Endothelial cell of umbilical vein (primary cell): ENCODE measurements around the gene MAML2. TPM values are rescaled to one million over a fixed set of nuclear protein-coding genes. Genes with fewer than 3 reads are reported as not detected.

Source experiments
- BruUV-seq: library from RNA; stranded (reverse); fragments of 400-500 nt; replicated peaks from 2 replicates; lab custom pipeline; 2021; lab: Mats Ljungman, UMichigan
- CTCF ChIA-PET: fragments of 300-600, 350-600 bp; sonication (Branson Sonifier 250); formaldehyde crosslinking; loops from one replicate; lab custom pipeline; 2021; ENCODE audit warnings: antibody characterized with exemption, inconsistent platforms; lab: Charles Lee
- POLR2A ChIA-PET: fragments of 300-600, 350-600 bp; sonication (Branson Sonifier 250); formaldehyde crosslinking; loops from one replicate; lab custom pipeline; 2021; ENCODE audit warnings: antibody characterized with exemption, inconsistent platforms; lab: Charles Lee
- DNase-seq: peaks from one replicate; pipeline ENCODE4 v3.0.0-alpha.2; 2011; ENCODE audit warnings: low read depth, low spot score
- FAIRE-seq: peaks from 2 replicates; lab custom pipeline; 2011; peaks lifted over from hg19 to GRCh38; lab: Jason Lieb, UNC
- H2AFZ ChIP-seq: 2 replicates; pipeline ENCODE4 v1.6.0; 2012; ENCODE audit warnings: low read depth, low read length, control low read depth, inconsistent platforms
- H3K27ac ChIP-seq: 2 replicates; pipeline ENCODE4 v1.5.1; 2011; ENCODE audit warnings: low read depth, mild to moderate bottlenecking, control low read depth, low read length, moderate library complexity; ENCODE audit not compliant: insufficient read depth
- H3K27me3 ChIP-seq, 2 experiments: 2 replicates each; pipeline versions ENCODE4 v1.6.0 to v1.6.1; 2011; ENCODE audit warnings: low read length in 2 of 2, mixed read lengths in 1 of 2; ENCODE audit not compliant: control insufficient read depth in 2 of 2, insufficient read depth in 2 of 2
- H3K36me3 ChIP-seq, 2 experiments: 2 replicates in 1 of 2; 3 replicates in 1 of 2; pipeline ENCODE4 v1.5.1; 2011; ENCODE audit warnings: low read length in 2 of 2, mild to moderate bottlenecking in 1 of 2, moderate library complexity in 1 of 2; ENCODE audit not compliant: control insufficient read depth in 2 of 2, insufficient read depth in 2 of 2; ENCODE audit errors: extremely low read depth in 1 of 2
- H3K4me1 ChIP-seq: 3 replicates; pipeline ENCODE4 v1.5.1; 2011; ENCODE audit warnings: mild to moderate bottlenecking, low read length; ENCODE audit not compliant: control insufficient read depth, insufficient read depth; ENCODE audit errors: extremely low read depth
- H3K4me2 ChIP-seq: 2 replicates; pipeline ENCODE4 v1.6.1; 2011; ENCODE audit warnings: low read length, control low read depth, mixed read lengths; ENCODE audit not compliant: insufficient read depth
- H3K4me3 ChIP-seq, 3 experiments: fragments of 200-600 bp in 1 of 3; sonication (generic), shearing (Covaris generic) in 1 of 3; replicated peaks in 1 of 3; 2 replicates each; pipeline ENCODE4 v1.5.1; 2011 to 2016; ENCODE audit warnings: control low read depth in 3 of 3, low read length in 3 of 3, mild to moderate bottlenecking in 2 of 3, inconsistent platforms in 1 of 3, low read depth in 1 of 3, moderate library complexity in 1 of 3; ENCODE audit not compliant: insufficient read depth in 1 of 3
- H3K79me2 ChIP-seq: 2 replicates; pipeline ENCODE4 v1.6.0; 2012; ENCODE audit warnings: low read length, inconsistent platforms; ENCODE audit not compliant: control insufficient read depth, insufficient read depth
- H3K9ac ChIP-seq: replicated peaks from 2 replicates; pipeline ENCODE3; 2011; ENCODE audit warnings: low read length, control low read depth; ENCODE audit not compliant: insufficient read depth; ENCODE audit errors: extremely low read depth
- H3K9me1 ChIP-seq: replicated peaks from 3 replicates; pipeline ENCODE4 v1.6.0; 2011; ENCODE audit warnings: mild to moderate bottlenecking, low read length; ENCODE audit not compliant: control insufficient read depth, insufficient read depth; ENCODE audit errors: extremely low read depth
- H3K9me3 ChIP-seq: replicated peaks from 2 replicates; pipeline ENCODE4 v1.5.1; 2012; ENCODE audit warnings: low read length, inconsistent platforms; ENCODE audit not compliant: control insufficient read depth, insufficient read depth
- H4K20me1 ChIP-seq: replicated peaks from 2 replicates; pipeline ENCODE3; 2011; ENCODE audit warnings: mild to moderate bottlenecking, low read length; ENCODE audit not compliant: control insufficient read depth, insufficient read depth; ENCODE audit errors: extremely low read depth
- CTCF ChIP-seq, 2 donors: IDR thresholded peaks; 1 replicate in 1 of 2; 2 replicates in 1 of 2; pipeline ENCODE4 v1.5.1; 2011; ENCODE audit warnings: low read length in 2 of 2, mild to moderate bottlenecking in 2 of 2, moderate library complexity in 2 of 2, control low read depth in 1 of 2, inconsistent platforms in 1 of 2, low read depth in 1 of 2; ENCODE audit not compliant: insufficient read depth in 1 of 2; ENCODE audit errors: extremely low read depth in 1 of 2
- EZH2 ChIP-seq: IDR thresholded peaks from 2 replicates; pipeline ENCODE4 v1.6.1; 2012; ENCODE audit warnings: borderline replicate concordance, low read depth, mild to moderate bottlenecking, moderate library complexity, low read length, inconsistent platforms; ENCODE audit not compliant: severe bottlenecking
- FOS ChIP-seq: IDR thresholded peaks from 2 replicates; pipeline ENCODE4 v1.6.1; 2011; ENCODE audit warnings: mild to moderate bottlenecking, low read length, moderate library complexity, borderline replicate concordance; ENCODE audit not compliant: insufficient read depth
- GATA2 ChIP-seq: IDR thresholded peaks from 2 replicates; pipeline ENCODE4 v1.7.0; 2011; ENCODE audit warnings: low read depth, mild to moderate bottlenecking, moderate library complexity, mixed read lengths, low read length; ENCODE audit not compliant: insufficient read length, insufficient read depth
- JUN ChIP-seq: IDR thresholded peaks from 2 replicates; pipeline ENCODE4 v1.6.1; 2011; ENCODE audit warnings: borderline replicate concordance, low read depth; ENCODE audit not compliant: insufficient read length, insufficient read depth
- MAX ChIP-seq: IDR thresholded peaks from 2 replicates; pipeline ENCODE4 v1.6.1; 2011; ENCODE audit not compliant: insufficient read depth, insufficient read length
- MYC ChIP-seq: IDR thresholded peaks from one replicate; pipeline ENCODE4 v1.6.1; 2011; ENCODE audit warnings: mild to moderate bottlenecking, low read depth, low read length
- POLR2A ChIP-seq: IDR thresholded peaks from 2 replicates; pipeline ENCODE4 v1.6.1; 2012; ENCODE audit warnings: low read depth, mild to moderate bottlenecking, control low read depth, low read length
- POLR2AphosphoS5 ChIP-seq: IDR thresholded peaks from 2 replicates; pipeline ENCODE4 v1.6.1; 2012; ENCODE audit warnings: low read depth, mild to moderate bottlenecking, control low read depth, low read length, moderate library complexity; ENCODE audit not compliant: insufficient read depth
- dilution Hi-C: fragments of 300-500 bp; cut with MboI; formaldehyde crosslinking; loops from one replicate; pipeline ENCODE4 v1.15.0; 2019; ENCODE audit warnings: low sequenced_read_pairs; ENCODE audit not compliant: extremely low pct_ligation_motif_present
- intact Hi-C: fragments of 100-400 bp; cut with micrococcal nuclease; formaldehyde crosslinking; loops from one replicate; pipeline ENCODE4 v1.10.0; 2022
- polyA plus RNA-seq, 4 experiments: library from polyadenylated mRNA; depleted of rRNA in 3 of 4; stranded (reverse) in 3 of 4; unstranded in 1 of 4; fragments of >200 nt; gene quantifications; 2 replicates each; pipeline versions ENCODE4 v1.2.1 to v1.2.3, GENCODE V29; 2011 to 2012; ENCODE audit warnings: missing spikeins in 1 of 4
- total RNA-seq: library from RNA; stranded (reverse); gene quantifications from 2 replicates; pipeline ENCODE4 v1.2.3, GENCODE V29; 2021

Gene MAML2
- total and polyA plus RNA-seq, 2 donors (not counting 3 experiments of a cell fraction or from before 2014, with no cell fraction given) = 12.4 to 16.8 TPM

- peaks cover 8% of the 10 kb centered on the region for H3K4me1 ChIP-seq
- H3K9me1 ChIP-seq = no peaks in the 10 kb centered on the region
- H3K36me3 ChIP-seq = no peaks in the 10 kb centered on the region
- H3K9ac ChIP-seq = no peak overlapping the region
- no peak overlapping the region for H3K4me3 ChIP-seq
- intact Hi-C loops (loop anchor here (1.0 kb wide), 1 partner anchor 9 kb away; no protein-coding TSS in a partner anchor), dilution Hi-C loops (no loop called here)
- POLR2A ChIA-PET = no interaction called here
- H3K79me2 ChIP-seq = no peaks in the 10 kb centered on the region
- no peak for TF ChIP-seq EZH2
- TF ChIP-seq CTCF (IDR thresholded peaks at IDR 0.05; ENCODE audit: extremely low read depth in 1 of 2, insufficient read depth in 1 of 2, low read depth in 1 of 2, low read length in 2 of 2) = no peak
- no peak for TF ChIP-seq JUN
- no peak for TF ChIP-seq GATA2
- no peak for TF ChIP-seq MYC
- TF ChIP-seq FOS = no peak
- no peak for TF ChIP-seq MAX
- TF ChIP-seq POLR2AphosphoS5 = no peak
- TF ChIP-seq POLR2A = no peak
- no peaks in the 10 kb centered on the region for H3K9me3 ChIP-seq
- CTCF ChIA-PET = interaction anchor here (1.2 kb wide), 1 partner anchor 122 kb away, joined by 3 read pairs; no protein-coding TSS in a partner anchor
- H3K27me3 ChIP-seq = no peaks in the 10 kb centered on the region
- H3K27ac ChIP-seq = no peak overlapping the region
- H2AFZ ChIP-seq = no peak overlapping the region
- no peak overlapping the region for H3K4me2 ChIP-seq
- BruUV-seq = no TSS peak
- DNase-seq (no peak), FAIRE-seq (no peak)
- no peaks in the 10 kb centered on the region for H4K20me1 ChIP-seq
These were observed 165.8 kb downstream of the MAML2 start for GRCh38 chr11:96177146-96177545.
